DMS53 treated with DMSO at 0.1 percent for 48 hours (cell line): ENCODE data around the gene REXO5.

ENCODE experiments used
- DNase-seq: peaks from one replicate; lab custom pipeline; 2025; ENCODE audit not compliant: unreplicated experiment; lab: John Stamatoyannopoulos, UW

Gene REXO5

DNA sequence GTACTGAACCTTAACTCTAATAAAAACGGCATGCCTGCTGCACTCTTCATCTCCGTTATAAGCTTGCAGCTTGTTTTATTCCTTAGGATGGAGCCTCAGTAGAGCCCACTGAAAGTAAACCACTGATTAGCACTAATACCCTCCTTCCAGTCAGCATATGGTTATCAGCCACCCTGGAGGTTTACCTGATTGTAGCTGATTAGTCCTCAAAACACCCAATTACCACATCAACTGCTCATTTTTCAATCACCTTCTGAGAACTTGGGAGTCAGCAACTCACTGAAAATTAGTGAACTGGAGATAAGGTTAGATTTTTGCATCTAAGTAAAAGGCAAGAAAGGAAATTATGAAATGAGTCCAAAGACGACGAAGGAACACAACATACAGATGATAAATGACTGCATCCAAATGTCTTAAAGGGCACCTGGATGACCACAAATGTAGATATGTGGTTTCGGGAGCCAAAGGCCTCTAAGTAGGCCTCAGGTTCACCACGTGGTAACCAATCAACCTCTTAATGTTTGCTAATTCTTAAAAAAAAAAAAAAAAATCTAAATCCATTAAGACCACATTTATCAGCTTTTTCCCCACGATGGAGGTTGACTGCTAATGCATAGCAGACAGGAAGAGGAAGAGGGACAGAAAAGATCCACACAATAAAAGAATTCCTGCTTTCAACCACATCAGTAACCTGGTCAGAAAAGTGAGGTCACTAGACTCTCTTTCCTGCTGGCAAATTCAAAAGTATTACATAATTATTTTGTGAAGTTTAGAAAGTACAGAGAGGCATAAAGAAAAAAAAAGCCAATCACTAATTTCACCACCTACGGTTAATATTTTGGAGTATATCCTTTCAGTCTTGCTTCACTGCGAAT, 65.9 kb downstream of the REXO5 start:
- DNase-seq = no peak

DNA sequence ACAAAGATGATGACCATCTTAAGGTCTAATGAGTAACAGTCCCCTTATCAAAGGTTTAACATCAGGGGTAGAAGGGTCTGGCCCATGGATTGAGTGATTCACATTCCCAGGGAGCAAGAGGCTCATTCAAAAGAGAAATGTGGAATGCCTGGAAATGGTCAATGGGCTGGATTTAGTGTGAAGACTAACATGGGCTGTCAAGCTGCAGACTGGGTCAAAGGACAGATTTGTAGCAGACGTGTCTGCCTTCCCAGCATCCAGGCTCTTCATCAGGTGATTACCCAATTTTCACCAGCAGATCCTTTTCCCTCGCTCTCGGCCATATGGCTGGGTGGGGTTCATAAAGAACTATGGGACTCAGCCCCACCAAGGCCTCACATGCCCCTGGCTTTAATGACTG, 67.0 kb downstream of the REXO5 start:
- no peak for DNase-seq

DNA sequence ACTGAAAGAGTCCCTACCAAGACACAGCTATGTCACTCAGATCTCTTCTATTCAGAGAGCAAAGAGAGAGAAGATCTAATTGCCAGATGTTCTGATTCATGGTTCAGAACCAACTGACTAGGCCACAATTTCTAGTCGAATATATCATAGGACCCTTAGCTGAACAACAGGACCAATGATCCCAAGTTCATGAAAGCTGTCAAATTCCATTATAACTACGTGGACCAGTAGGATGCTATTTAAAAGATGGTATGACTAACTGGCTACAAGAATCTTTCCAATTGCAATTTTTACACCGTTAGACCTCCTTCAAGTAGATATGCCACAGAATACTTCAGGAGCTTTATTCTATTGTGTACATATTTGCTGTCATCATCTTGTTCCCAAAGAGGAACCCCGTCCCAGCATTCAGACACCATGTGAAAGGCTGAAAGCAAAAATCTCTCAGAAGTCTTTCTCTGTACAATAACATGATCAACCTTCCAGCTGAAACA, 67.8 kb downstream of the REXO5 start:
- DNase-seq = no peak

DNA sequence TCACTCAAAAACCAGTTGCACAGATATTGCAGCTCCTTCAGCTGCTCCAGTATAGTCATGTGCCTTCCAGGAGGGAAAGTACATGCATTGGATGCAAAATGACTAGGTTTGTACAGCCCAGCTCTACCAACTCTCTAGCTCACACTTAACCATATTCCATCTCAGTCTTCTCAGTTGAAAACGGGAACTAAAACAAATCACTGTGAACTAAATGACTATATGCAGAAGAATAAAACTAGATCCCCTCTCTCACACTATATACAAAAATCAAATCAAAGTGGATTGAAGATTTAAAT, 69.0 kb downstream of the REXO5 start:
- DNase-seq = no peak

DNA sequence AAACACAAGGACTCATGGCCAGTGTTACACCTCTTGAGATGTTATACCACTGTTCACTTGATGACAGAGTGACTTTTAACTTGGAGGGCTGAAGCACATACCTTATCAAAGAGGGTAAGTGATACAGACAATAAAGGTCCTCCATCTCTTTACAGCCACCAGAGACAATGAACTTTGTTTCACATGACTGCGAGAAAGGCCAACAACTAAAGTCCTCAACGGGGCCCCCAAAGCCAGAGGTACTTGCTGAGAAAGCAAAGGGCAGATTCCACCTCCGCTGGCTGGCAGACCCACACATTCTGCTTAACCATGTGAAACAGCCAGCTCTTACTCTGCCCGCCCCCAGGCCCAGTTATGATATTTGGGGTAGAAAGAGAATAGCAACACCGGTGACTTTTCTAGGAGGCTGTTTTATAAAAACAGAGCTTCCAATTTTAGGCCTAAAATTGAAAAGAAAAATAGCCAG, 72.4 kb downstream of the REXO5 start:
- DNase-seq = no peak

DNA sequence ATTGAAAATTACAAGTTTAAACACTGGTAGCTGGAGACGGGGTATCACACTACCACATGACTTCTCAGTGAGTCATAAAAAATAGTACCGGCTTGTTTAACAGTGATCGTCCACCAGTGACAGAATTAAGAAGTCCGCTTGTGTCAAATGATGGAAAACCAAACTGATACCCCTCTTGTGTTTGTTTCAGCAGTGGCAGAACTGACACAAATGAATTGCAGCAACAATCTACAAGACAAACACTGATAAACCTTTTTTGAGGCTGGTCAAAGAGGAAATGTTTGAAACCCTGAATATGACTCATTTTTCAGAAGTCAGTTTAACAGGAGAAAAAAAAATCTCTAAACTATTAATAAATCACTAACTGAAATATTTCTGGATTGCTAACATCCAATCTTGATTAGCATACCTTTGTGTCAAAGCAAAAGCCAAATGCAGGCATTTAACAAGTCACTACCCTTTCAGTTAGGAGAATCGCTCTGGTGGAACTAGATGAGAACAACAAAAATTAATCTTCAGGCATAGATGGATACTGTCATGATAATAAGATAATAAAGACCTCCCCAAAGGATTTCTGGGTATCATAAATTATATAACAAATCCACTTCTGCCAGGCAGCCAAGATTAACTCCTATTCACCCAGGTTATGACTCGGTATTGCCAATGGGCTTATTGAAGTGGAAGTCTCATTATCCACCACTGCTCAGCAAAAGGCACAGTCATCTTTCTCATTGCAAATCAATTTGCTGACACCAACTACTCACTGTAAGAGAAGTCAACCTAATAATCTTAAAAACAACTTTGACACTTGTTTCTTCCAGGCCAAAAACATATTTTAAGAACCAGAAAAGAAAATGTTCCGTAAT, 73.1 kb downstream of the REXO5 start:
- DNase-seq = no peak

DNA sequence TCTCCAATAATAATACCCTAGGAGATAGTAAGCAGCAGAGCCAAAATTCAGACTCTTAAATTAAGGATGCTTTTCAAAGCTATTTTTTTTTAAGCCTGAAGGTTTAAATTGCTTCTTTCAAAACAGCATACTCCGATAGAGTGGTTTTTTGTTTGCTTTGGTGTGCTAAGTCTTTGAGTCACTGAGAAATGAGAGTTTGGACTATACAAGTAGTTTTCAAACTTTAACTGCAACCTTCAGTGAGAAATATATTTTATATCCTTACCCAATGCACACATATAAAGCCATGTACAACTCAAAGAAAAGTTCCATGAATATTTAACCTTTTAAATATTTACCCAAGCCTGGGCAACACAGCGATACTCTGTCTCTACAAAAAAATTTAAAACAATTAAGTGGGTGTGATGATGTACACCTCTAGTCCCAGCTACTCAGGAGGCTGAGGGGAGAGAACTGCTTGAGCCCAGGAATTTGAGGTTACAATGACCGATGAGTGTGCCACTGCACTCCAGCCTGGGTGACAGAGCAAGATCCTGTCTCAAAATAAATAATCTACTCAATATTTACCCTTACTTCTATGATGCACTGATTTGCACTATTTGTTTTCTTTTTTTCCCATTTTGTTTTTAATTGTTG, 74.7 kb downstream of the REXO5 start:
- DNase-seq = no peak

DNA sequence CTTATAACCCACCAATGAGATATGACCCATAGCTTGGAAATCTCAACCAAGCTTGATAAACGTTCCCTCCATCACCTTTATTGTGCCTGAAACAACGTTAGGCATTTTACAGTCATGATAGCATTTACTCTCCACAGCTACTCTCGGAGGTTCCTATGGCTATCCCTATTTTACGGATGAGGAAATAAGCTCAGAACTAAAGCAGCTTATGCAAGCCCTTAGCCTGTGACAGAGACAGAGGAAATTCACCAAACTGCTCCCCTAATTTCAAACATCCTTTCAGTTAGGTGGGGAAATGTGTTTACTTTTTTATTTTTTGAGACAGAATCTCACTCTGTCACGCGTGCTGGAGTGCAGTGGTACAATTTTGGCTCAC, 75.2 kb downstream of the REXO5 start:
- DNase-seq = no peak

DNA sequence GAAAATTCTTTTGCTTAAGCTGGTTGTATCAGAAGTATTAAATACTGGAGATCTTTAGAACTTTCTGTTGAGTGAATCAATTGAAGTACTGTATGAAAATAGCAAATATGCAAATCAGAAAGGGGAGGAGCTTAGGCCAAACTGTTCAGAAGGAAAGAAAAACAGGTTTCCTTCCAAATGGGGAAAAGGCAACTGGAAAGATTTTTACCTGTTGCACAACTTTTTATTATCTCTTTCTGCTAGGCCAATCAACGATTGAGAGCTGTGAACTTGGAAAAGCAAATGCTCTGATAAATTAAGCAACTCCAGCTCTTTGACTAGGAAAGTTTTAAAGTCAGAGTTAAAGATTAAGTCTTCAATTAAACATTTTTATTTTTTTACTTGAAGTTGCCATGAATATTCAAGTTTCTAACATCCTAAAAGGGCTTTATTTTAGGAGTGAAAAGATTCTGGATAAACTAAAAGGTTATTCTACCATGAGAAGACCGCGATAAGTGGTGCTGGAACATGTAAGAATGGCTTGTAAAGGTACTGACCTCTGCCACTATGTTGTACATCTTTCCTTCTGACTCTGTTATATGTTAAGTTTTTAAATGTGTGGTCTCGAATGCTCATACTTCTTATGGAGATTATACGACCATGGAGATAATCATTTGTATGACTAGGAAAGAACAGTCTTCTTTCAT, 77.4 kb downstream of the REXO5 start:
- DNase-seq = no peak

DNA sequence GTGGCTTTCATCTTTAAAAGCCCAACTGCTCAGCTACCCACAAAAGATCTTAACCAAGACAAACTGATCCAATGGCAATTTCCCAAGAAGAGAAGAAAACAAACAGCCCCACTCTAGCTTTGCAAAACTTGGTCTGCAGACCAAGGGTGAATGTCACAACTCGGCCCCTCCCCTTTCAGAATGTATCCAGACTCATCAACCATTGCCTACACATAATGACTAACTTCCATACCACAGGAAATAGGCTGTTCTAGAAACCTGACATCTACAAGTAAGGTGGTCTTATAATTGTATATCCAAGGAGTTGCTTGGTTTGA, 77.9 kb downstream of the REXO5 start:
- DNase-seq = no peak

DNA sequence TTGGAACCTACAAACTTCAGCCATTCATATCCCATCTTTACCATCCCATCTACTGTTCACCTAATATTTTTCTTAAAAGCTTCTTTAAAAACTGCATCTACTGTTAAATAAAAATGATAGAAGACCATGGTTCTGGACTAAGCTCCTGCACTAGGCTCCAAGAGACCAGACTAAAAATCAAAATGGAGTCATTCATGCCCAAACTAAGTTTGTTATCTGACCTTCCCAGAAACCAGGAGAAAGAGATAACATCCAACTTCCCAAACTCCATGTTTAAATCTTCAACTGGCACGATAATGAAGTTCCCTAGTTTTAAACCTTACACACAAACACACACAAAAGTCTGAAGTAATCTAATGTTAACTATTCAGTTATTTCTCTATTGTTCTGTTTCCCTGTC, 80.0 kb downstream of the REXO5 start:
- DNase-seq = no peak

DNA sequence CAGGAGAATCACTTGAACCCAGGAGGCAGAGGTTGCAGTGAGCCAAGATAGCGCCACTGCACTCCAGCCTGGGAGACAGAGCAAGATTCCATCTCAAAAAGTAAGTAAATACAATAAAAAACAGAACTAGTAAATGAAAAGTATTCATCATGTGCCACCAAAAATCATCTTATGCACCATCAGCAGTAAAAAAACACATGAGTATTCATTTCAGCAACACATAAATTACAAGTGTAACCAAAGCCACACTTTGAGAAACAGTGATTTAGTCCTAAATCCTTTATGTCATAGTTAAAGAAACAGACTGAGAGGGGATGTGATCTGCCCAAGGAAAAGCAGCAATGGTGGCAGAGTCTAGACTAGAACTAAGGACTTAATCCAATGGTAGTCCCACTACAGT, 80.9 kb downstream of the REXO5 start:
- DNase-seq = no peak

DNA sequence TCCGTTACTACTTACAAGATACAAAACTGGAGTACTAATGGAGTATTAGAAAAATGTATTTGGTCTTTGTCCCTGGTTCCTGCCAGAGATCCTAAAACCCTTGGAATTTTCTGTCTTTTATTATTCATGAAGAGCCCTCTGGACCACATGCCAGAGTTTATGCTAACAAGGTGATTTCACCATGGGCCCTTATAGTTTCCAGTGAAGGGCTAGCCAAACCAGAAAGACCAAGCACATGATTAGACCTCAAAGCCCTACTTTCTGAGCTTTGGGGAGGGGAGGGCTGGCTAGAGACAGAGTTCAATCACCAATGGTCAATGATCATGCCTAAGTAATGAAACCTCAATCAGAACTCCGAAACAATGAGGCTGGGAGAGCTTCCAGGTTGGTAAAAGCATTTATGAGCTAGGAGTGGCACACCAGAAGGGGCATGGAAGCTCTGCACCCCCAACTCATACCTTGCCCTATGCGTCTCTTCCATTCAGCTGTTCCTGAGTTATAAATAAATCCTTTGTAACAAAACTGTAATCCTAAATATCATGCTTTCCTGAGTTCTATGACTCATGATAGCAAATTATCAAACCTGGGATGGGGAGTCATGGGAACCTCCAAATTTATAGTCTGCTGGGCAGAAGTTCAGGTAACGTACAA, 83.4 kb downstream of the REXO5 start:
- DNase-seq = no peak

DNA sequence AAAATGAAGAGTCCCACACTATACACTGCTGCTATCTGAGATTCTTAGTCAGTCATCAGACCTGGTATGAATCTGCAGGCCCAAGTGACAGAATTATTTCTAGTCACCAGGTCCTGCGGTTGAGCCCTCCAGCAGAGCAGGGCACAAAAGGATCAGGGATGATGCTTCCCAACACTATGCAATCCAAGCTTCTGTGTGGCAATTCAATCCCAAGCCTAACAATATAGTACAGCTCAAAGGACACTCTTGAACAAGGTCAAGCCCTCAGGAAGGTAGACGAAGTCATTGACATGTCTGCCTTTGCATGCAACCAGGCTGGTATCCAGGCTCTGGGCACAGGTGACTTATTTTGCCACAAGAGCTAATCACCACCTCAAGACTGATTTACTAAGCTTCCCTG, 88.1 kb downstream of the REXO5 start:
- no peak for DNase-seq

DNA sequence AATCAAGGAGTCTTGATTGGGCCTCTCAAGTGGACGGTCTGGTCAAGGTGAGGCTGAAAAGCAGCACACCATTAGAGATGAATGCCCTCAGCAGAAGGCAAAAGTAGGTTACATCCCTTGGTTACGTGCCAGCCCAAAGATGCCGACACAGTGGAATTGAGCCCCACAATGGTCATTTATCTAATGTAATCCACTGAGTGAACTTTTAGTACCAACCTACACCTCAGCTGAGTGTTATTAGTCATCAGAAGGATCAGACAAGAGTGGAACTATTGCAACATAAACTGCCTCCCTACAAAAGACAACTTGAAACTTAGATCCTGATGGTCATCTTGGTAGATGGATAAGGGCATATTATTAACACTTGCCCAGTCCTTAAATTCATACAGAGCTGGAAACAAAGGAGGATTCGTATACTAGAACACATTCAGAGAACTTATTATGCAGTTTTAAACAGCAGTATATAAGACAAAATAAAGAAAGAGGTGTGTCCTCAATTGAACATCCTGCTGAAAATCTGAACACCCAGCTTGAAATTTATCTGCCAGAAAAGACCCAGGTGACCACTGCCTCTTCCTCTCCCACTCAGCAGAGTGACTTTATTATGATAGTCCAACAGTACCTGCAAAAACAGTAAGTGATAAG, 91.0 kb downstream of the REXO5 start:
- DNase-seq = no peak

DNA sequence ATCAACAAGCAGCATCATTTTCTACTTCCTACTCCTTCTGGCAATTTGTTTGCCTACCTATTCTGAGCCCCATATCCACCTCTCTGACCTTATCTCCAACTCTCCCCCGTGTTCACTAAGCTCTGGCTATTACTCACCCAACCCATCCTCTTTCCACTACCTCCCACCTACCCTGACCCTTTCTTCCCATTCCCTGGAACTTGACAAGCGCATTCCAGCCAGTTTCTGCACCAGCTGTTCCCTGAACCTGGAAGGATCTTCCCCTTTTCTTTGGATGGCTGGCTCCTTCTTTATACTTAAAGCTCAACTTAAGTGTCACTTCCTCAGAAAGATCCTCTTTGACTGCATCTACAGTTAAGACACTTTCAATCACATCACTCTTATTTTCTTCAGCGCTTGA, 91.6 kb downstream of the REXO5 start:
- no peak for DNase-seq

DNA sequence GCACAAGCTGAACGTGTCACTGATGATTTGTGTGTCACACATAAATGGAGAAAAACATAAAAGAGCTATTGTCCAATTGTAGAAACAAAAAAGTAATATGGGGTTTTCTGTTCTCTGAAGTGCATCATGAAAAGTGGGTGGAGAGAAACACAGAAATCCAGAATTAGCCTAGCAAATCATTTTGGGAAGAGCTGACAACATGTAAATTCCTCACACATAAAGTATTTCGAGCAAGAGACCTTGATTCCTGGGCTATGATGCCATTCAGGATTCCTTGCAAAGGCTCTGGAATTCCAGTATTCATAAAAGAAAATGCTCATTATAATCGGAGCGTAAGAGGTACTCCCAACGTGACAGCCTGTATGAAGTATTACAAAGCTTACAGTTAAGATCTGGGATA, 92.7 kb downstream of the REXO5 start:
- no peak for DNase-seq
